Large intestine (tissue), 3 donors: ENCODE measurements around the gene INSIG1. TPM values are rescaled to one million over a fixed set of nuclear protein-coding genes. Genes with fewer than 3 reads are reported as not detected.

Experiments used
- DNase-seq, 2 donors: peaks; one replicate each; pipeline versions ENCODE4 v3.0.0 to v3.0.0-alpha.2; 2013
- H3K27ac ChIP-seq: one replicate; pipeline ENCODE4 v1.5.1; 2013; ENCODE audit warnings: low read length
- H3K27me3 ChIP-seq: 2 replicates; pipeline ENCODE4 v1.6.1; 2013; ENCODE audit warnings: low read length; ENCODE audit not compliant: control insufficient read depth, insufficient read depth
- H3K36me3 ChIP-seq: 2 replicates; pipeline ENCODE4 v1.6.1; 2013; ENCODE audit warnings: low read length; ENCODE audit not compliant: control insufficient read depth, insufficient read depth
- H3K4me1 ChIP-seq: one replicate; pipeline ENCODE4 v1.6.1; 2013; ENCODE audit warnings: low read length; ENCODE audit not compliant: control insufficient read depth, insufficient read depth
- H3K4me3 ChIP-seq: one replicate; pipeline ENCODE4 v1.5.1; 2013; ENCODE audit warnings: low read length
- H3K9me3 ChIP-seq: one replicate; pipeline ENCODE4 v1.6.1; 2013; ENCODE audit warnings: mild to moderate bottlenecking, low read depth, low read length, moderate library complexity; ENCODE audit not compliant: control insufficient read depth
- WGBS: methylation state at CpG from one replicate; pipeline ENCODE4 v1.1.5; 2013; ENCODE audit warnings: low lambda C conversion rate; ENCODE audit not compliant: insufficient coverage; 5-methylcytosine and 5-hydroxymethylcytosine counted together
- polyA plus RNA-seq: library from polyadenylated mRNA; unstranded; fragments of 120-200 nt; gene quantifications from one replicate; pipeline ENCODE4 v1.2.1, GENCODE V29; 2013

Gene INSIG1
- polyA plus RNA-seq, 1 donor = 27.6 TPM

- 40% methylated on average over 2 of the region's 8 CpGs for WGBS
- DNase-seq = no peak
- Histone ChIP-seq H3K27ac (no peak overlapping the region), H3K36me3 (no peaks in the 10 kb centered on the region), H3K27me3 (no peaks in the 10 kb centered on the region), H3K4me1 (no peaks in the 10 kb centered on the region), H3K9me3 (peaks cover 4% of the 10 kb centered on the region), H3K4me3 (no peak overlapping the region)
These were observed 40.8 kb upstream of the INSIG1 start for GRCh38 chr7:155256761-155257481.

GRCh38 chr7:155257482-155258225, 40.0 kb upstream of the INSIG1 start:
- Histone ChIP-seq H3K4me1 (no peaks in the 10 kb centered on the region), H3K4me3 (no peak overlapping the region), H3K9me3 (peaks cover 4% of the 10 kb centered on the region), H3K27ac (no peak overlapping the region), H3K36me3 (no peaks in the 10 kb centered on the region), H3K27me3 (no peaks in the 10 kb centered on the region)
- no CpG with 5 or more reads among the region's 30 CpGs for WGBS
- no peak for DNase-seq

- no peaks in the 10 kb centered on the region for H3K4me1 ChIP-seq
- H3K27ac ChIP-seq = no peak overlapping the region
- WGBS = no CpG with 5 or more reads among the region's 3 CpGs
- H3K27me3 ChIP-seq = no peaks in the 10 kb centered on the region
- H3K9me3 ChIP-seq = peaks cover 4% of the 10 kb centered on the region
- DNase-seq = no peak
- H3K36me3 ChIP-seq = no peaks in the 10 kb centered on the region
- no peak overlapping the region for H3K4me3 ChIP-seq
These were observed 39.5 kb upstream of the INSIG1 start for GRCh38 chr7:155258226-155258560.

- no CpG with 5 or more reads among the region's 13 CpGs for WGBS
- Histone ChIP-seq H3K36me3 (no peaks in the 10 kb centered on the region), H3K9me3 (peaks cover 4% of the 10 kb centered on the region), H3K27ac (no peak overlapping the region), H3K4me3 (no peak overlapping the region), H3K4me1 (no peaks in the 10 kb centered on the region), H3K27me3 (no peaks in the 10 kb centered on the region)
- no peak for DNase-seq
These were observed 37.7 kb upstream of the INSIG1 start for GRCh38 chr7:155259866-155260497.

- Histone ChIP-seq H3K9me3 (peaks cover 4% of the 10 kb centered on the region), H3K27ac (no peak overlapping the region), H3K27me3 (no peaks in the 10 kb centered on the region), H3K4me1 (no peaks in the 10 kb centered on the region), H3K4me3 (no peak overlapping the region), H3K36me3 (no peaks in the 10 kb centered on the region)
- WGBS = no CpG with 5 or more reads among the region's 13 CpGs
- DNase-seq = no peak
These were observed 37.2 kb upstream of the INSIG1 start for GRCh38 chr7:155260498-155260872.

GRCh38 chr7:155261031-155261985, 36.4 kb upstream of the INSIG1 start:
- 100% methylated on average over 3 of the region's 21 CpGs for WGBS
- Histone ChIP-seq H3K27me3 (no peaks in the 10 kb centered on the region), H3K4me3 (no peak overlapping the region), H3K9me3 (peaks cover 5% of the 10 kb centered on the region), H3K36me3 (no peaks in the 10 kb centered on the region), H3K4me1 (no peaks in the 10 kb centered on the region), H3K27ac (no peak overlapping the region)
- DNase-seq = no peak

- Histone ChIP-seq H3K36me3 (no peaks in the 10 kb centered on the region), H3K27ac (no peak overlapping the region), H3K27me3 (no peaks in the 10 kb centered on the region), H3K4me1 (no peaks in the 10 kb centered on the region), H3K9me3 (peaks cover 7% of the 10 kb centered on the region), H3K4me3 (no peak overlapping the region)
- DNase-seq = no peak
- 80% methylated on average over 4 of the region's 12 CpGs for WGBS
These were observed 35.6 kb upstream of the INSIG1 start for GRCh38 chr7:155262031-155262430.

- Histone ChIP-seq H3K27ac (no peak overlapping the region), H3K4me3 (no peak overlapping the region), H3K4me1 (no peaks in the 10 kb centered on the region), H3K27me3 (no peaks in the 10 kb centered on the region), H3K36me3 (no peaks in the 10 kb centered on the region), H3K9me3 (peaks cover 3% of the 10 kb centered on the region)
- DNase-seq = no peak
- WGBS = no CpG with 5 or more reads among the region's 14 CpGs
These were observed 34.6 kb upstream of the INSIG1 start for GRCh38 chr7:155263051-155263450.

- DNase-seq = no peak
- H3K9me3 ChIP-seq = peaks cover 3% of the 10 kb centered on the region
- H3K27me3 ChIP-seq = no peaks in the 10 kb centered on the region
- WGBS = no CpG with 5 or more reads among the region's 12 CpGs
- H3K4me1 ChIP-seq = no peaks in the 10 kb centered on the region
- no peak overlapping the region for H3K4me3 ChIP-seq
- no peak overlapping the region for H3K27ac ChIP-seq
- H3K36me3 ChIP-seq = no peaks in the 10 kb centered on the region
These were observed 34.0 kb upstream of the INSIG1 start for GRCh38 chr7:155263581-155264143.

- DNase-seq = no peak
- Histone ChIP-seq H3K9me3 (peaks cover 3% of the 10 kb centered on the region), H3K36me3 (no peaks in the 10 kb centered on the region), H3K4me3 (no peak overlapping the region), H3K4me1 (no peaks in the 10 kb centered on the region), H3K27me3 (no peaks in the 10 kb centered on the region), H3K27ac (no peak overlapping the region)
- no CpG with 5 or more reads among the region's 7 CpGs for WGBS
These were observed 32.5 kb upstream of the INSIG1 start for GRCh38 chr7:155265144-155265543.
